Endodermal cell (in vitro differentiated cells): ENCODE data around the gene PIR. TPM values are rescaled to one million over a fixed set of nuclear protein-coding genes. Genes with fewer than 3 reads are reported as not detected.

Experiments
- DNase-seq: peaks from one replicate; pipeline ENCODE4 v3.0.0-alpha.2; 2017
- H3K27ac ChIP-seq: 2 replicates; pipeline ENCODE4 v1.5.1; 2013; ENCODE audit warnings: mild to moderate bottlenecking, low read depth, low read length, moderate library complexity
- H3K27me3 ChIP-seq: 2 replicates; pipeline ENCODE4 v1.6.1; 2013; ENCODE audit warnings: mild to moderate bottlenecking, low read length, moderate library complexity; ENCODE audit not compliant: insufficient read depth, control insufficient read depth, poor library complexity, severe bottlenecking
- H3K36me3 ChIP-seq: 2 replicates; pipeline ENCODE4 v1.7.0; 2013; ENCODE audit warnings: mild to moderate bottlenecking, low read length, moderate library complexity; ENCODE audit not compliant: control insufficient read depth, insufficient read depth
- H3K4me1 ChIP-seq: one replicate; pipeline ENCODE4 v1.7.0; 2013; ENCODE audit warnings: low read length; ENCODE audit not compliant: control insufficient read depth, insufficient read depth
- H3K4me3 ChIP-seq: 2 replicates; pipeline ENCODE4 v1.5.1; 2013; ENCODE audit warnings: mild to moderate bottlenecking, low read length, moderate library complexity
- H3K9ac ChIP-seq: 2 replicates; pipeline ENCODE4 v1.6.1; 2013; ENCODE audit warnings: mild to moderate bottlenecking, low read length, moderate library complexity; ENCODE audit not compliant: poor library complexity, severe bottlenecking; ENCODE audit errors: extremely low read depth
- H3K9me3 ChIP-seq: 2 replicates; pipeline ENCODE4 v1.6.1; 2013; ENCODE audit warnings: mild to moderate bottlenecking, low read length, moderate library complexity; ENCODE audit not compliant: control insufficient read depth
- H3K27ac Mint-ChIP-seq: 2 replicates; pipeline ENCODE4 v1.8.0; 2020; ENCODE audit warnings: mixed read lengths
- H3K27me3 Mint-ChIP-seq: 2 replicates; pipeline ENCODE4 v1.8.0; 2021; ENCODE audit warnings: mild to moderate bottlenecking, mixed read lengths; ENCODE audit not compliant: insufficient read depth
- H3K36me3 Mint-ChIP-seq: 2 replicates; pipeline ENCODE4 v1.8.0; 2020; ENCODE audit warnings: low read depth, mixed read lengths
- H3K4me1 Mint-ChIP-seq: 2 replicates; pipeline ENCODE4 v1.8.0; 2020; ENCODE audit warnings: mixed read lengths
- H3K4me3 Mint-ChIP-seq: 2 replicates; pipeline ENCODE4 v1.8.0; 2020; ENCODE audit warnings: mild to moderate bottlenecking, moderate library complexity, mixed read lengths
- H3K9me3 Mint-ChIP-seq: 2 replicates; pipeline ENCODE4 v1.8.0; 2020; ENCODE audit warnings: mild to moderate bottlenecking, mixed read lengths
- CTCF ChIP-seq: fragments of 200-600 bp; sonication (generic); conservative IDR thresholded peaks from 2 replicates; pipeline ENCODE4 v1.5.0; 2021; ENCODE audit warnings: antibody characterized with exemption, mild to moderate bottlenecking
- WGBS, 2 experiments: methylation state at CpG; one replicate each; pipeline versions ENCODE4 v1.1.5 to v1.1.7; 2013; ENCODE audit warnings: missing lambda C conversion rate in 2 of 2, mixed read lengths in 1 of 2; ENCODE audit not compliant: insufficient coverage in 1 of 2, insufficient read length in 1 of 2; 5-methylcytosine and 5-hydroxymethylcytosine counted together
- total RNA-seq, 2 donors: library from RNA; stranded (reverse); fragmentation: NEBNext Ultra II Directional in 1 of 2; extraction: Animal tissue kit (Norgen Biotek cat#: 25700) in 1 of 2; gene quantifications; 2 replicates in 1 of 2; 3 replicates in 1 of 2; pipeline ENCODE4 v1.2.1, GENCODE V29; 2021

Gene PIR
- total RNA-seq, 2 donors from 2014 or later = 21.0 to 34.2 TPM

- 100% methylated on average over 1 of the region's 2 CpGs for WGBS, 2 experiments
- Histone ChIP-seq H3K27me3 (no peaks in the 10 kb centered on the region), H3K9ac (no peak overlapping the region), H3K27ac (no peak overlapping the region), H3K36me3 (no peaks in the 10 kb centered on the region), H3K4me1 (no peaks in the 10 kb centered on the region), H3K9me3 (no peaks in the 10 kb centered on the region), H3K4me3 (no peak overlapping the region)
- H3K9me3 Mint-ChIP-seq = no peaks in the 10 kb centered on the region
- H3K4me3 Mint-ChIP-seq = no peak overlapping the region
- no peak for DNase-seq
- peaks cover 13% of the 10 kb centered on the region for H3K27me3 Mint-ChIP-seq
- H3K4me1 Mint-ChIP-seq = no peaks in the 10 kb centered on the region
- TF ChIP-seq CTCF = no peak
- no peak overlapping the region for H3K27ac Mint-ChIP-seq
- no peaks in the 10 kb centered on the region for H3K36me3 Mint-ChIP-seq
These were observed 57.1 kb downstream of the PIR start for GRCh38 chrX:15435836-15436619.

GRCh38 chrX:15434205-15434604, 58.9 kb downstream of the PIR start:
- no peaks in the 10 kb centered on the region for H3K36me3 ChIP-seq
- no peak overlapping the region for H3K9ac ChIP-seq
- H3K27me3 Mint-ChIP-seq = peaks cover 13% of the 10 kb centered on the region
- no peak overlapping the region for H3K4me3 Mint-ChIP-seq
- DNase-seq = no peak
- no peak overlapping the region for H3K4me3 ChIP-seq
- H3K27ac Mint-ChIP-seq = no peak overlapping the region
- 88 to 100% methylated on average over 1 to 2 of the region's 2 CpGs for WGBS, 2 experiments
- TF ChIP-seq CTCF = no peak
- H3K36me3 Mint-ChIP-seq = no peaks in the 10 kb centered on the region
- no peak overlapping the region for H3K27ac ChIP-seq
- H3K9me3 Mint-ChIP-seq = no peaks in the 10 kb centered on the region
- H3K9me3 ChIP-seq = no peaks in the 10 kb centered on the region
- no peaks in the 10 kb centered on the region for H3K4me1 Mint-ChIP-seq
- H3K27me3 ChIP-seq = no peaks in the 10 kb centered on the region
- H3K4me1 ChIP-seq = no peaks in the 10 kb centered on the region

- no peak for TF ChIP-seq CTCF
- Histone ChIP-seq H3K27ac (no peak overlapping the region), H3K36me3 (no peaks in the 10 kb centered on the region), H3K27me3 (no peaks in the 10 kb centered on the region), H3K4me3 (no peak overlapping the region), H3K9ac (no peak overlapping the region), H3K9me3 (no peaks in the 10 kb centered on the region), H3K4me1 (no peaks in the 10 kb centered on the region)
- no peak for DNase-seq
- Mint-ChIP-seq H3K27ac (no peak overlapping the region), H3K36me3 (peaks cover 1% of the 10 kb centered on the region), H3K27me3 (peaks cover 13% of the 10 kb centered on the region), H3K9me3 (no peaks in the 10 kb centered on the region), H3K4me1 (no peaks in the 10 kb centered on the region), H3K4me3 (no peak overlapping the region)
- WGBS, 2 experiments = 100% methylated on average over 1 of the region's 1 CpG; no CpG with 5 or more reads in 1 of the 2 experiments
These were observed 62.5 kb downstream of the PIR start for GRCh38 chrX:15430584-15430983.
